ENCODE results near the gene MUTYH.
"Not testable (repeated sequence)": the region's sequence is repeated elsewhere in the genome, so short reads cannot be mapped to it uniquely, and the experiment has no call there.

The MUTYH gene

DNA sequence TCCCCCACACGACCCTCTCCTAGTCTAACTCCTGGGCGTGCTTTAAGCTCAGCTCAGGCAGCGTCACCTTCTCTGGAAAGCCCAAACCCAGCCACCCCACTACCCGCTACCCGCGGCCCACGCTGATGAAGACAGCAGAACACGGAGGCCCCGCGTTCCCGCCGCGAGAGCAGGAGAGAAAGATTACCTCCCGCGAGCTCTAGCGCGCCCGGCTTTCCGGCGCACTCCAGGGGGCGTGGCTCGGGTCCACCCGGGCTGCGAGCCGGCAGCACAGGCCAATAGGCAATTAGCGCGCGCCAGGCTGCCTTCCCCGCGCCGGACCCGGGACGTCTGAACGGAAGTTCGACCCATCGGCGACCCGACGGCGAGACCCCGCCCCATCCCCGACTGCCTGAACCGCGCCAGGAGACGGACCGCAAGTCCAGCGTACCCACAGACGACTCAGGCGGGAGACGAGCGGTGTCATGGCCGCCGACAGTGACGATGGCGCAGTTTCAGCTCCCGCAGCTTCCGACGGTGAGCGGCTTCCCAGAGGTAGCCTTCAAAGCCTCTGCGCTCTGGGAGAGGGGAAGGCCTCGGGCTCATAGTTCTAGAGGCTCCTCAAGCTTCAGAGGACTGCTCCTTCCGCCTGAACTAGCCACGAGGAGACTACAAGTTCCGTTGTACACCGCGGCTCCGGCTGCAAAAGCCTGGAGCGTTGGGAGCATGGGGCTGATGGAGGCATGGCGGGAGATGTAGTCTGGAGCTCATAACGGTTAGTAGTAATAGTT lies at the start of gene MUTYH, which contains the start of gene TOE1:
Gene MUTYH, minus strand, starts transcription at position 652 of the 770 bp plus-strand sequence. CDS start 5,935 bp downstream, outside the sequence.
Gene TOE1, plus strand, starts transcription at position 382 of the 770 bp plus-strand sequence. Its CDS starts 83 bp downstream, at position 465.
- Histone ChIP-seq H3K27me3 (ENCODE audit: low read depth, low read length) (no peaks in the 10 kb centered on the region), H3K27ac (ENCODE audit: low read length) (peak within 1 kb of the TSS; percentile 99), H3K9me3 (ENCODE audit: control insufficient read depth in 1 of 2, low read length in 2 of 2) (no peaks in the 10 kb centered on the region), H3K36me3 (ENCODE audit: control insufficient read depth in 1 of 2, insufficient read depth in 2 of 2, low read length in 2 of 2) (peaks cover 32 to 33% of the 10 kb centered on the region in 2 donors), H3K4me1 (ENCODE audit: control insufficient read depth in 1 of 2, insufficient read depth in 2 of 2, low read length in 2 of 2) (peaks cover 10 to 20% of the 10 kb centered on the region in 2 donors), H3K4me3 (ENCODE audit: low read depth in 1 of 2, low read length in 2 of 2) (peak within 1 kb of the TSS; percentile 83 to 96)

DNA sequence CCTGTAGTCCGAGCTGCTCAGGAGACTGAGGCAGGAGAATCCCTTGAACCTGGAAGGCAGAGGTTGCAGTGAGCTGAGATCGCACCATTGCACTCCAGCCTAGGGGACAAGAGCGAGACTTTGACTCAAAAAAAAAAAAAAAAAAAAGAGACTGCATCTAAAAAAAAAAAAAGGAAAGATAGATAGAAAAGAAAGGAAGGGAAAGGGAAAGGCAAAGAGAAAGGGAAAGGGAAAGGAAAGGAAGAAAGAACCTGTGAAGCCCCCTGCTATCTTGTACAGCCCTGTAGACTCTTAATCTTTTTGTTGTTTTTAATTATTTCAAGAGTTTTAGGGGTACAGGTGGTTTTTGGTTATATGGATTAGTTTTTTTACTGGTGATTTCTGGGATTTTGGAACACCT lies 46.0 kb upstream of the MUTYH start:
- Histone ChIP-seq H3K36me3 (ENCODE audit: control insufficient read depth in 1 of 2, insufficient read depth in 2 of 2, low read length in 2 of 2) (no peaks in the 10 kb centered on the region), H3K9me3 (ENCODE audit: control insufficient read depth in 1 of 2, low read length in 2 of 2) (no peaks in the 10 kb centered on the region), H3K4me3 (ENCODE audit: low read depth in 1 of 2, low read length in 2 of 2) (no peak overlapping the region), H3K27me3 (ENCODE audit: low read depth, low read length) (no peaks in the 10 kb centered on the region), H3K4me1 (ENCODE audit: control insufficient read depth in 1 of 2, insufficient read depth in 2 of 2, low read length in 2 of 2) (no peaks in the 10 kb centered on the region), H3K27ac (ENCODE audit: low read length) (no peak overlapping the region)

DNA sequence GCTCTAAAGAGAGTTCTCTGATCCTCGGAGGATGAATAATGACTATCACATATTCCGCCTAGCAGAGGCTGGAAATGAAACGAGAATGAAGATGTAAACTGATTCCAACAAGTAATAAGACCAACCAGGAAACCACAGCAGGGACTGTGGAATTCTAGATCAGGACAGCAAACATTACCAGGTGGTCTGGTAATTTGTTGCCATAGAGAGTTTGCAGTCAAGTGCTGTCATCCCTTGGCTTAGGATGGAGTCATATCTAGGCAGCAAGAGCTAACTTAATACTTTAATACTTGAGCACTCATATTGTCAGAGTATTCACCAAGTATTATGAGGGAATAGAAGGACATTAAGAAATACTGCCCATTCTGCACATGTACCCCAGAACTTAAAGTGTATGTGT lies 45.1 kb upstream of the MUTYH start:
- Histone ChIP-seq H3K9me3 (ENCODE audit: control insufficient read depth in 1 of 2, low read length in 2 of 2) (no peaks in the 10 kb centered on the region), H3K27me3 (ENCODE audit: low read depth, low read length) (no peaks in the 10 kb centered on the region), H3K4me3 (ENCODE audit: low read depth in 1 of 2, low read length in 2 of 2) (no peak overlapping the region), H3K36me3 (ENCODE audit: control insufficient read depth in 1 of 2, insufficient read depth in 2 of 2, low read length in 2 of 2) (no peaks in the 10 kb centered on the region), H3K4me1 (ENCODE audit: control insufficient read depth in 1 of 2, insufficient read depth in 2 of 2, low read length in 2 of 2) (no peaks in the 10 kb centered on the region), H3K27ac (ENCODE audit: low read length) (no peak overlapping the region)

DNA sequence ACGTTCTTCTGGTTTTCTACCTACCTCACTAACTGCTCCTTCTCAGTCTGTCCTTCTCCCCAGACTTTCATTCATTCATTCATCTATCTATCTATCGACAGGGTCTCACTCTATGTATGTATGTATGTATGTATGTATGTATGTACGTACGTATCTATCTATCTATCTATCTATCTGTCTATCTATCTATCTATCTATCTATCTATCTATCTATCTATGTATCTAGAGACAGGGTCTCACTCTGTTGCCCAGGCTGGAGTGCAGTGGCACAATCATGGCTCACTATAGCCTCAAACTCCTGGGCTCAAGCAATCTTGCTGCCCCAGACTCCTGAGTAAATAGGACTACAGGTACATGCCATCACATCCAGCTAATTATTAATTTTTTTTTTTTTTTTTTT lies 44.0 kb upstream of the MUTYH start:
- not testable (repeated sequence) for H3K27ac ChIP-seq (ENCODE audit: low read length); H3K9me3 ChIP-seq (ENCODE audit: control insufficient read depth in 1 of 2, low read length in 2 of 2); H3K4me3 ChIP-seq (ENCODE audit: low read depth in 1 of 2, low read length in 2 of 2); H3K27me3 ChIP-seq (ENCODE audit: low read depth, low read length); H3K4me1 ChIP-seq (ENCODE audit: control insufficient read depth in 1 of 2, insufficient read depth in 2 of 2, low read length in 2 of 2); H3K36me3 ChIP-seq (ENCODE audit: control insufficient read depth in 1 of 2, insufficient read depth in 2 of 2, low read length in 2 of 2)

DNA sequence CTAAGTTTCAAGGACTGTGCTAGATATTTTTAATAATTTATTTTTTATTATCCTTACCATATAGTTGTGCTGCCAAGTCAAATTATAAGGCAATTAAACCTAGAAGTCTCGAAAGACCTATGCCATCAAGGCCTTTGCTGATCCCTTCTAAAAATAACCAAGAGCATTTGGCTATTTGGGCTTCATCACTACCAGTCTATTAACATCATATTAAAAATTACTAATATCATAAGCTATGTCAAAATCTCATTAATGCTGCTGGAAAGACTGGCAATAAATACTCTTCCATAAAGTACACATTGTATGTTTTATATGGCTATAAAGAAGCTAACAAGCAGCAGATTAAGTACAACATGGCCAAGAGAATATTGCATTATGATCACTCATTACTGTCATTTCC lies 43.0 kb upstream of the MUTYH start:
- Histone ChIP-seq H3K9me3 (ENCODE audit: control insufficient read depth in 1 of 2, low read length in 2 of 2) (no peaks in the 10 kb centered on the region), H3K36me3 (ENCODE audit: control insufficient read depth in 1 of 2, insufficient read depth in 2 of 2, low read length in 2 of 2) (no peaks in the 10 kb centered on the region), H3K27me3 (ENCODE audit: low read depth, low read length) (no peaks in the 10 kb centered on the region), H3K4me3 (ENCODE audit: low read depth in 1 of 2, low read length in 2 of 2) (no peak overlapping the region), H3K27ac (ENCODE audit: low read length) (no peak overlapping the region), H3K4me1 (ENCODE audit: control insufficient read depth in 1 of 2, insufficient read depth in 2 of 2, low read length in 2 of 2) (no peaks in the 10 kb centered on the region)

DNA sequence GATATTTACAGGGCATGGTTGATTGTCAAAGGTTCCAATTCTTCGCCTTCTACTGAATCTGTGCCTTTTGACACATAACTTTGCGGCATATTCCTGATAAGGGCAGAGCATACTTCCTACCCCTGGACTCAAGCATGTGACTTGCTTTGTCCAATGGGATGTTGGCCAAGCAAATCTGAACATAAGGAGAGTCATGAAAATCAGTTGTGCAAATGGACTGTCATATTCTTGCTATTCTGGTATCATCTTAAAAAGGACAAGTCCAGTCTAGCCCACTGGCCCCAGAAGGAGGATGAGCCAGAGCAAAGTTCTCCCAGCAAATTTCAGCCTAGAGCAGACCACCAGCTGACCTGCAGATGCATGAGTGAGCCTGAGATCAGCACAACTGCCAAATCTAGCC lies 41.0 kb upstream of the MUTYH start:
- no peaks in the 10 kb centered on the region for H3K36me3 ChIP-seq (ENCODE audit: control insufficient read depth in 1 of 2, insufficient read depth in 2 of 2, low read length in 2 of 2)
- no peak overlapping the region for H3K4me3 ChIP-seq (ENCODE audit: low read depth in 1 of 2, low read length in 2 of 2)
- no peaks in the 10 kb centered on the region for H3K27me3 ChIP-seq (ENCODE audit: low read depth, low read length)
- H3K9me3 ChIP-seq (ENCODE audit: control insufficient read depth in 1 of 2, low read length in 2 of 2): no peaks in the 10 kb centered on the region
- peaks cover 0 to under 1% of the 10 kb centered on the region in 2 donors for H3K4me1 ChIP-seq (ENCODE audit: control insufficient read depth in 1 of 2, insufficient read depth in 2 of 2, low read length in 2 of 2)
- no peak overlapping the region for H3K27ac ChIP-seq (ENCODE audit: low read length)

DNA sequence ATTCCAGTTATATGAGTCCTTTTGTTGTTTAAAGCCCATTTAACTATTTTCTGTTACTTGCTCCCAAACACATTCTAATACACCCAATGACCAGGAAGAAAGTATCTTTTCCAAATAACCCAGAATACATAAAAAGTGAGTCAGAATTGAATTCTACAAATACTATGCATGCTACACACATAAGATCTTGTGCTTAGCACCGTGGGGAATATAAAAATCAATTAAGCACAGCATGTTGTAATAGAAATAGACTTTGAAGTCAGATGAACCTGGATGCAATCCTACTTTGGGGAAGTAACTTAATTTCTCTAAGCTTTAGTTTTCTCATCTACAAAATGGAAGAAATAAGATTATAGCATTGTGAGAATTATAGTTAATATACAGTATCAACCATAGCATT lies 40.5 kb upstream of the MUTYH start:
- Histone ChIP-seq H3K36me3 (ENCODE audit: control insufficient read depth in 1 of 2, insufficient read depth in 2 of 2, low read length in 2 of 2) (no peaks in the 10 kb centered on the region), H3K27ac (ENCODE audit: low read length) (no peak overlapping the region), H3K27me3 (ENCODE audit: low read depth, low read length) (no peaks in the 10 kb centered on the region), H3K4me3 (ENCODE audit: low read depth in 1 of 2, low read length in 2 of 2) (no peak overlapping the region), H3K4me1 (ENCODE audit: control insufficient read depth in 1 of 2, insufficient read depth in 2 of 2, low read length in 2 of 2) (peaks cover 0 to 5% of the 10 kb centered on the region in 2 donors), H3K9me3 (ENCODE audit: control insufficient read depth in 1 of 2, low read length in 2 of 2) (no peaks in the 10 kb centered on the region)

DNA sequence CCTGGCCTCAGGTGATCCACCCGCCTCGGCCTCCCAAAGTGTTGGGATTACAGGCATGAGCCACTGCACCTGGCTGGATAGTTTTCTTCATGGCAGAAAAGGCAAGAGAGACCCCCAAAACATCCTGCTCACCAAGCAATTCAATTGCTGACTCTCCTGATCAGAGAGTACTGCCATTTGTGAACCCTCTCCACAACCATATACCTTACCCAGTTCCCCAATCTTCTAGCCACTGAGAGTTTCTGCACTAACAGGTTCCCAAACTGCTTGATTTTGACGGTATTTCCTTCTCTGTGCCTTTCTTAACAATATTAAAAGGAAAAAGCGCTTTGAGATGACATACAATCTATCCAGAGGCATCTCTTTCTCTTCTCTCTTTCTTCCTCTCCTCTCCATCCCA lies 39.9 kb upstream of the MUTYH start:
- Histone ChIP-seq H3K27me3 (ENCODE audit: low read depth, low read length) (no peaks in the 10 kb centered on the region), H3K27ac (ENCODE audit: low read length) (no peak overlapping the region), H3K4me1 (ENCODE audit: control insufficient read depth in 1 of 2, insufficient read depth in 2 of 2, low read length in 2 of 2) (peaks cover 0 to 5% of the 10 kb centered on the region in 2 donors), H3K36me3 (ENCODE audit: control insufficient read depth in 1 of 2, insufficient read depth in 2 of 2, low read length in 2 of 2) (no peaks in the 10 kb centered on the region), H3K9me3 (ENCODE audit: control insufficient read depth in 1 of 2, low read length in 2 of 2) (no peaks in the 10 kb centered on the region), H3K4me3 (ENCODE audit: low read depth in 1 of 2, low read length in 2 of 2) (no peak overlapping the region)

DNA sequence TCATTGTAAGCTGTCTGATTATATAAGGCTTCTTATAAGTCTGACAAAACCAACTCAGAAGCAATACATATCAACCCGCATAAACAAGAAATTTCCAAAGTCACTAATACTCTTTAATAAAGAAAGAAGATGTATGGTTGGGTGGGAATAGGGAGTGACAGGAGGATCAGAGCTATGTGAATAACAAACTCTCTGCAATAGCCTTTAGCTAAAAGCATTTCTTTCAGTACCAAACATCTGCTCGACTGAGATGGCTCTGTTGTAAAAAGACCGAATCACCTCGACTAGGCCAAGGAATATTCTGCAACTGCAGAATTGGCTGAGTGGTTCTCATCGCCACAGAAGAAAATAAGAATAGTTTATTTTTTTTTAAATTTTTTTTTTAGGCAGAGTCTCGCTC lies 39.3 kb upstream of the MUTYH start:
- Histone ChIP-seq H3K27me3 (ENCODE audit: low read depth, low read length) (no peaks in the 10 kb centered on the region), H3K9me3 (ENCODE audit: control insufficient read depth in 1 of 2, low read length in 2 of 2) (no peaks in the 10 kb centered on the region), H3K4me1 (ENCODE audit: control insufficient read depth in 1 of 2, insufficient read depth in 2 of 2, low read length in 2 of 2) (peaks cover 0 to 5% of the 10 kb centered on the region in 2 donors), H3K36me3 (ENCODE audit: control insufficient read depth in 1 of 2, insufficient read depth in 2 of 2, low read length in 2 of 2) (no peaks in the 10 kb centered on the region), H3K4me3 (ENCODE audit: low read depth in 1 of 2, low read length in 2 of 2) (no peak overlapping the region), H3K27ac (ENCODE audit: low read length) (no peak overlapping the region)

DNA sequence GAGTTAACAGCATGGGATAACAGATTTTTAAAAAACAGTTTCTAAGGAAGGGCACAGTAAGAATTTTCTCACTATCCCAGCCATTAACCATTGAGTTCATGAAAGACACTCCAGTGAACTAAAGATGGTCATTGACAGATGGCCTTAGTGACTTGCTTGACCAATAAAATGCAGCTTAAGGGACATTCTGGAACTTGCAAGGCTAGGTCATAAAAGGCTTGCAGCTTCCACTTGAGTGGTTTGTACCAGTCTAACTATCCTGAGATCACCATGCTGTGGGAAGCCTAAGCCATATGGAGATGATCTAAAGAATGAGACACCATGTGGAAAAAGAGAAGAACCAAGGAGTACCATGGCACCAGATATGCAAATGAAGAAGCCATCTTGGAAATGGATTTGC lies 37.9 kb upstream of the MUTYH start:
- Histone ChIP-seq H3K4me3 (ENCODE audit: low read depth in 1 of 2, low read length in 2 of 2) (no peak overlapping the region), H3K27me3 (ENCODE audit: low read depth, low read length) (no peaks in the 10 kb centered on the region), H3K27ac (ENCODE audit: low read length) (no peak overlapping the region), H3K4me1 (ENCODE audit: control insufficient read depth in 1 of 2, insufficient read depth in 2 of 2, low read length in 2 of 2) (peaks cover 0 to 5% of the 10 kb centered on the region in 2 donors), H3K36me3 (ENCODE audit: control insufficient read depth in 1 of 2, insufficient read depth in 2 of 2, low read length in 2 of 2) (no peaks in the 10 kb centered on the region), H3K9me3 (ENCODE audit: control insufficient read depth in 1 of 2, low read length in 2 of 2) (no peaks in the 10 kb centered on the region)

DNA sequence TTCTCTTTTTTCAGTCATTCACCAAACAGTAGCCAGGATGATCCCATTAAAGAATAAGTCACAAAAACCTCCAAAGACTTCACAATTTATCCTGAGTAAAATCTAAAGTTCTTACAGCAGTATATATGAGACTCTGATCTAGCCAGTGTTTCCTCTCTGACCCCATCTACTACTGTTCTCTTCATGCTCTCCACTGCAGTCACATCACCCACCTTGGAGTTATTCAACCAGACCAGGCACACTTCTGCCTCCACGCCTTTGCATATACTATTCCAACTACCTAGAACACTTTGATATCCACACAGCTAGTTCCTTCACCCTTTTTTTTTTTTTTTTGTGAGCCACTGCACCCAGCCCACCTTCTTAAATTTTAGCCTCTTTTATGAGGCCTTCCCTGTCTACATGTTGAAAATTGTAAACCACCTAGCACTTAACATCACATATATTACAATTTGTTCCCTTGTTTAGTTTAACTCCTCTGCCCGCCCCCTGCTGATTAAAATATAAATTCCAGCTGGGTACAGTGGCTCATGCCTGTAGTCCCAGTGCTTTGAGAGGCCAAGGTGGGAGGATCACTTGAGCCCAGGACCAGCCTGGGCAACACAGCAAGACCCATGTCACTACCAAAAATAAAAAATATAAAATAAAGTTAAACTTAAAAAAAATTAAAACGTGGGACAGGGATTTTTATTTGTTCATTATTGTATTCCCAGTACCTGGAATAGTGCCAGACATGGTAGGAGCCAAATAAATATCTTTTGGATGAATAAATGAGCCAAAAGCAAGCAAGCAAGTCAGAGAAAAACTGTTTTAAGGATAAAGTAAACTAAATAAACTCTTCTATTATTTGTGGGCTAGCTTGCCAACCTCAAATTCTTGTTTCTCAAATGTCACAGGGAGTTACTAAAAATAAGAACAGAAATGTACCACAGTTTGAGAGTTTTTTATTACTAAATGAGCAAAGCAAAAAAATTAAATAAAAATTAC lies 35.2 kb upstream of the MUTYH start:
- Histone ChIP-seq H3K27ac (ENCODE audit: low read length) (no peak overlapping the region), H3K27me3 (ENCODE audit: low read depth, low read length) (no peaks in the 10 kb centered on the region), H3K36me3 (ENCODE audit: control insufficient read depth in 1 of 2, insufficient read depth in 2 of 2, low read length in 2 of 2) (no peaks in the 10 kb centered on the region)

More for the DNA sequence above, 35.2 kb upstream of the MUTYH start:
- no peaks in the 10 kb centered on the region for H3K9me3 ChIP-seq (ENCODE audit: control insufficient read depth in 1 of 2, low read length in 2 of 2)
- H3K4me1 ChIP-seq (ENCODE audit: control insufficient read depth in 1 of 2, insufficient read depth in 2 of 2, low read length in 2 of 2): peaks cover 0 to 5% of the 10 kb centered on the region in 2 donors
- no peak overlapping the region for H3K4me3 ChIP-seq (ENCODE audit: low read depth in 1 of 2, low read length in 2 of 2)

Measured in muscle layer of duodenum (tissue), 2 donors.